Caco-2 (cell line): ENCODE measurements around the gene IL10RA. TPM values are rescaled to one million over a fixed set of nuclear protein-coding genes. Genes with fewer than 3 reads are reported as not detected.

Experiments used
- BruUV-seq: library from RNA; stranded (reverse); fragments of 400-500 nt; replicated peaks from 2 replicates; lab custom pipeline; 2021; lab: Mats Ljungman, UMichigan
- CTCF ChIA-PET: fragments of 300-600 bp; sonication (Branson Sonifier 250); formaldehyde crosslinking; loops from one replicate; lab custom pipeline; 2022; ENCODE audit warnings: antibody characterized with exemption; lab: Charles Lee
- POLR2A ChIA-PET: fragments of 300-600 bp; sonication (Branson Sonifier 250); formaldehyde crosslinking; loops from one replicate; lab custom pipeline; 2022; ENCODE audit warnings: antibody characterized with exemption; lab: Charles Lee
- DNase-seq, 2 experiments: peaks; one replicate each; pipeline versions ENCODE4 v3.0.0 to v3.0.0-alpha.2; 2020 to 2022
- H3K27me3 ChIP-seq: replicated peaks from 2 replicates; pipeline ENCODE4 v1.6.0; 2011; ENCODE audit warnings: low read length; ENCODE audit not compliant: control insufficient read depth, insufficient read depth
- H3K36me3 ChIP-seq: 2 replicates; pipeline ENCODE4 v1.5.1; 2011; ENCODE audit warnings: low read length; ENCODE audit not compliant: control insufficient read depth, insufficient read depth
- H3K4me1 ChIP-seq: fragments of 250-450 bp; sonication (Bioruptor Pico); 2 replicates; pipeline ENCODE4 v1.5.1; 2020; ENCODE audit warnings: mild to moderate bottlenecking
- H3K4me3 ChIP-seq: 2 replicates; pipeline ENCODE4 v1.5.1; 2011; ENCODE audit warnings: low read depth, mild to moderate bottlenecking, control low read depth, low read length
- H3K9me3 ChIP-seq: fragments of 250-450 bp; sonication (Bioruptor Pico); 2 replicates; pipeline ENCODE4 v1.5.1; 2020; ENCODE audit warnings: mild to moderate bottlenecking, moderate library complexity
- H3K27ac Mint-ChIP-seq: one replicate; pipeline ENCODE4 v1.8.0; 2022; ENCODE audit warnings: mixed read lengths; ENCODE audit not compliant: unreplicated experiment
- H3K27me3 Mint-ChIP-seq: one replicate; pipeline ENCODE4 v1.8.0; 2022; ENCODE audit warnings: mixed read lengths; ENCODE audit not compliant: insufficient read depth, unreplicated experiment
- H3K36me3 Mint-ChIP-seq: one replicate; pipeline ENCODE4 v1.8.0; 2022; ENCODE audit warnings: mild to moderate bottlenecking, mixed read lengths; ENCODE audit not compliant: insufficient read depth, unreplicated experiment
- H3K4me1 Mint-ChIP-seq: one replicate; pipeline ENCODE4 v1.8.0; 2022; ENCODE audit warnings: low read depth, mixed read lengths; ENCODE audit not compliant: unreplicated experiment
- H3K4me3 Mint-ChIP-seq: one replicate; pipeline ENCODE4 v1.8.0; 2022; ENCODE audit warnings: mild to moderate bottlenecking, moderate library complexity, mixed read lengths; ENCODE audit not compliant: unreplicated experiment
- H3K9me3 Mint-ChIP-seq: one replicate; pipeline ENCODE4 v1.8.0; 2022; ENCODE audit warnings: mixed read lengths; ENCODE audit not compliant: unreplicated experiment
- intact Hi-C: fragments of 100-400 bp; cut with micrococcal nuclease; formaldehyde crosslinking; loops from one replicate; pipeline ENCODE4 v1.10.0; 2022; ENCODE audit not compliant: unreplicated experiment
- total RNA-seq: library from RNA; stranded (reverse); gene quantifications from 2 replicates; pipeline ENCODE4 v1.2.3, GENCODE V29; 2022
- TF ChIP-seq, protein P1 (sequence below), 2 experiments: fragments of 200-600 bp in 1 of 2; IDR thresholded peaks; 1 replicate in 1 of 2; 2 replicates in 1 of 2; pipeline versions ENCODE4 v1.5.1 to v1.8.0; 2011 to 2022; ENCODE audit warnings: antibody characterized with exemption in 1 of 2, control low read depth in 1 of 2, inconsistent platforms in 1 of 2, low read depth in 1 of 2, low read length in 1 of 2, mild to moderate bottlenecking in 1 of 2, moderate library complexity in 1 of 2; ENCODE audit not compliant: insufficient read depth in 1 of 2, severe bottlenecking in 1 of 2, unreplicated experiment in 1 of 2

IL10RA gene
- total RNA-seq, 1 experiment from 2014 or later, result 1.6 TPM

DNA sequence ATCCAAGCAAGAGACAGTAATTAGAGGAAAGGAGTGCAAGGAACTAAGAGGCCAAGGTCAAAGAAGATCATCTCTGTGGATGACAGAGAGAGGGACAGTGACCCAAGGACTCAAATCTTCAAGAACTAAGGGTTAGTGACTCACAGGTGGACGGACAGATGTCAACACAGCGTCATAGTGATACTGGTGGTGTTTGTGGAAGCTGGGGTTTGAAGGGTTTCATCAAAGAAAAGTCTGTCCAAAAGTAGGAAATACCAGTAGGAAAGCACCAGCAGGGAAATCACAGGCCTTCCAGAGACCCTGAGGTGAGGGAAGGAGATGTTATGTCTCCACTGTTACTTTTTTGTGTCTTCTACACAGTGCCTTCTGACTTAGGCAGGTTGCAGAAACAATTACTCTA lies 32.2 kb downstream of the IL10RA start:
- H3K4me1 Mint-ChIP-seq, result no peaks in the 10 kb centered on the region
- no peaks in the 10 kb centered on the region for H3K36me3 Mint-ChIP-seq
- DNase-seq, result no peak
- intact Hi-C loops, result no loop called here
- Histone ChIP-seq H3K4me3 (no peak overlapping the region), H3K27me3 (no peaks in the 10 kb centered on the region), H3K9me3 (peaks cover 18% of the 10 kb centered on the region), H3K36me3 (no peaks in the 10 kb centered on the region), H3K4me1 (no peaks in the 10 kb centered on the region)
- ChIA-PET POLR2A (no interaction called here), CTCF (no interaction called here)
- TF ChIP-seq, protein P1, sequence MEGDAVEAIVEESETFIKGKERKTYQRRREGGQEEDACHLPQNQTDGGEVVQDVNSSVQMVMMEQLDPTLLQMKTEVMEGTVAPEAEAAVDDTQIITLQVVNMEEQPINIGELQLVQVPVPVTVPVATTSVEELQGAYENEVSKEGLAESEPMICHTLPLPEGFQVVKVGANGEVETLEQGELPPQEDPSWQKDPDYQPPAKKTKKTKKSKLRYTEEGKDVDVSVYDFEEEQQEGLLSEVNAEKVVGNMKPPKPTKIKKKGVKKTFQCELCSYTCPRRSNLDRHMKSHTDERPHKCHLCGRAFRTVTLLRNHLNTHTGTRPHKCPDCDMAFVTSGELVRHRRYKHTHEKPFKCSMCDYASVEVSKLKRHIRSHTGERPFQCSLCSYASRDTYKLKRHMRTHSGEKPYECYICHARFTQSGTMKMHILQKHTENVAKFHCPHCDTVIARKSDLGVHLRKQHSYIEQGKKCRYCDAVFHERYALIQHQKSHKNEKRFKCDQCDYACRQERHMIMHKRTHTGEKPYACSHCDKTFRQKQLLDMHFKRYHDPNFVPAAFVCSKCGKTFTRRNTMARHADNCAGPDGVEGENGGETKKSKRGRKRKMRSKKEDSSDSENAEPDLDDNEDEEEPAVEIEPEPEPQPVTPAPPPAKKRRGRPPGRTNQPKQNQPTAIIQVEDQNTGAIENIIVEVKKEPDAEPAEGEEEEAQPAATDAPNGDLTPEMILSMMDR (IDR thresholded peaks at IDR 0.05; ENCODE audit: insufficient read depth in 1 of 2, low read depth in 1 of 2, low read length in 1 of 2, severe bottlenecking in 1 of 2, unreplicated experiment in 1 of 2), result no peak
- peaks cover 45% of the 10 kb centered on the region for H3K9me3 Mint-ChIP-seq
- H3K27ac Mint-ChIP-seq, result no peak overlapping the region
- peaks cover 16% of the 10 kb centered on the region for H3K27me3 Mint-ChIP-seq
- BruUV-seq, result no TSS peak
- H3K4me3 Mint-ChIP-seq, result no peak overlapping the region

DNA sequence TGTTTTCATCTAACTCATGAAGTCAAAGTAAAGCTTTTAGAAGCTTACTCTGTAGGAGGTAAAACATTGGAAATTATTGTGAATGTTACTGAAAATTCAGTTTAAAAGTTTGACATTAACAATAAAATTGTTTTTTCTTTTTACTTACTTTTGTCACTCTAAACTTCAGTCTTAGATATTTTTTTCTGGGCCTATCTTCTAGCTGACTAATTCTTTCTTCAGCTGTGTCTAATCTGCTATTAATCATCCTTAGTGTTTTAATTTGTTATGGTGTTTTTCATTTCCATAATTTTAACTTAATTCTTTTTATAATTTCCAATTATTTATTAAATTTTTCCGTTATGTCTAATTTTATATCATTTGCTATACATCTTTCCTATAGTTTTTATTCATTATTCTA lies 35.0 kb downstream of the IL10RA start:
- H3K27ac Mint-ChIP-seq, result no peak overlapping the region
- peaks cover 35% of the 10 kb centered on the region for H3K9me3 Mint-ChIP-seq
- no peaks in the 10 kb centered on the region for H3K4me1 Mint-ChIP-seq
- H3K4me3 Mint-ChIP-seq, result no peak overlapping the region
- H3K27me3 Mint-ChIP-seq, result peaks cover 22% of the 10 kb centered on the region
- Histone ChIP-seq H3K9me3 (peaks cover 21% of the 10 kb centered on the region), H3K4me1 (no peaks in the 10 kb centered on the region), H3K36me3 (no peaks in the 10 kb centered on the region), H3K27me3 (no peaks in the 10 kb centered on the region), H3K4me3 (no peak overlapping the region)
- H3K36me3 Mint-ChIP-seq, result no peaks in the 10 kb centered on the region
- DNase-seq, result no peak
- ChIA-PET CTCF (interaction anchor here (0.5 kb wide), 1 partner anchor 55 kb away, joined by 4 read pairs; no protein-coding TSS in a partner anchor), POLR2A (no interaction called here)
- TF ChIP-seq, protein P1 (IDR thresholded peaks at IDR 0.05; ENCODE audit: insufficient read depth in 1 of 2, low read depth in 1 of 2, low read length in 1 of 2, severe bottlenecking in 1 of 2, unreplicated experiment in 1 of 2), result no peak
- no TSS peak for BruUV-seq
- intact Hi-C loops, result no loop called here

DNA sequence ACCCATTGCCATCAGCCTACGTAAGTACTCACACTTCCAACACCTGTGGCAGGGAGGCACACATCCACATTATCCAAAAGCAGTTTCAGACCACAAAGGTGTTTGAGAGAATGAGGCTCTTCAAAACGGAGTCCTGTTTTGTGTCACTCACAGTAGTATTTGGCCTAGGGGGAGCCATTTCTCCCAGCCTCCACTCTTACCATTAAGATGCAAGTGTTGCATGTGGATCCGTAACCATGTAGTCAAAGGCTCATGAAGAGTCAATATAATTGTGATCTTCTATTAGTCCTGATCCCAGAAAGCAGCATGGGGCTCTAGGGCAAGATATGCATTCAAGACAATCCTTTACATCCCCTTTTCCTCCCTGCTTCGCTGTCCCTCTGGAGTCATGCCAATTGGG lies 41.5 kb downstream of the IL10RA start:
- H3K27me3 Mint-ChIP-seq, result peaks cover 34% of the 10 kb centered on the region
- no peaks in the 10 kb centered on the region for H3K9me3 Mint-ChIP-seq
- H3K4me3 ChIP-seq, result no peak overlapping the region
- H3K4me1 ChIP-seq, result no peaks in the 10 kb centered on the region
- TF ChIP-seq, protein P1 (IDR thresholded peaks at IDR 0.05; ENCODE audit: insufficient read depth in 1 of 2, low read depth in 1 of 2, low read length in 1 of 2, severe bottlenecking in 1 of 2, unreplicated experiment in 1 of 2), result no peak
- DNase-seq, result no peak
- no peak overlapping the region for H3K4me3 Mint-ChIP-seq
- no peaks in the 10 kb centered on the region for H3K36me3 ChIP-seq
- H3K27ac Mint-ChIP-seq, result no peak overlapping the region
- H3K36me3 Mint-ChIP-seq, result no peaks in the 10 kb centered on the region
- H3K9me3 ChIP-seq, result 0 out of 2 replicates have a peak, but pooled peaks cover 4% of the 10 kb centered on the region
- H3K4me1 Mint-ChIP-seq, result no peaks in the 10 kb centered on the region
- BruUV-seq, result no TSS peak
- intact Hi-C loops, result no loop called here
- ChIA-PET POLR2A (no interaction called here), CTCF (no interaction called here)
- no peaks in the 10 kb centered on the region; the same call in none of the 2 replicates for H3K27me3 ChIP-seq
